EL (cell line): ENCODE data around the gene HIPK2.

Experiments
- DNase-seq: peaks from one replicate; pipeline ENCODE4 v3.0.0-alpha.2; 2016

Gene HIPK2

DNA sequence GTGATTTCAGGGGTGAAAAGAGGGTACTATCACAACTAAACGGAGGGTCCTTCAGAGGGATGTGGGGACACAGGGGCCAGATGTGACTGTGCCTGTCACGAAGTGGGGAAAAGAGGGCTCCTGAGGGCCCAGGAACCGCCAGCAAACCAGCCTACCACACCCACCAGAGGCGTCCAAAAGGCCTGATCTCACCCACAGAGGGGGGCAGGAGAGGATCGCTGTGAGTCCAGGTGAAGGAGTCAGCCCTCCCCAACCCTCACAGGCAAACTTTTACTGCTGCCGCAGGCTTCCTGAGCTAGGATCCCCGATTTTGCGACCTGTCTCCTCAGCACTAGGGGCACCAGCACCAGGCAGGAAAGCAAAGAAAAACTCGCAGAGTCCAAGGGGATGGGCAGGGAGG, 64.7 kb downstream of the HIPK2 start:
- DNase-seq = no peak

DNA sequence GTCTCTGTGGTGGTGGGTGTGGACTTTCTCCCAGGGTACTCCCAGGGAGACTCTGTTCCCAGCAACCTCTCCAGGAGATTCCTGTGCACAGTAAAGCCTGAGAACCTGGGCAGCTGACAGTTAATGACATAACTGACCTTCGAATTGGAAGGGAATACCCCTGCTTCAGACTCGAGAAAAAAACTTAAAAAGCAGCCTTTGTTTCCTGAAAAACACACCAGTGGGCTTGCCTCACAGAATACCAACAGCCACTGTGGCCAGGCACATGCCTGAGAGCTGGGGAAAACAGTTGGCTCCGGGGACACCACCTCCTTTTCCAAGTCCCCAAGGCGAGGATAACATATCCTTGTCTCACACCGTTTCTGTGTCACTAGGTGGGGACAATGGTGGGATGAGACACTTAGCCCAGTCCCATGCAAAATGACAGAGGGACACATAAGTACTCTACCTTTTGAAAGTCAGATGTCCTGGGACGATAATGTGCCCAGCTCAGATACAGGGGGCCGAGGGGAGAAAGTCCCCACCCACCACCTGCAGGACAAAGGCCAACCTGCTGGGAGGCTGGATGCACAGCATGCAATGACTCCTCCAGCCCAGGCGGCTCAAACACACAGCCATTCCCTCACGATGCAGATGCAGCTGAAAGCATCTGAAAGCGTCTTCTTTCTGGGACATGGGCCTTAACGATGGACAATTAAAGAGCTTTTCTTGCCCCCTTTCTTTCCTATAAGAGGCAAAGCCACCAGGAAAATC, 65.6 kb downstream of the HIPK2 start:
- DNase-seq = no peak

GRCh38 chr7:139710036-139710435, 67.8 kb downstream of the HIPK2 start:
- DNase-seq = no peak

- peak; percentile 86 for DNase-seq
These were observed 68.3 kb downstream of the HIPK2 start for GRCh38 chr7:139709485-139709884.

GRCh38 chr7:139708541-139708940, 69.3 kb downstream of the HIPK2 start:
- no peak for DNase-seq

- DNase-seq = no peak
These were observed 71.0 kb downstream of the HIPK2 start for GRCh38 chr7:139706837-139707236.

GRCh38 chr7:139704308-139704879, 73.4 kb downstream of the HIPK2 start:
- DNase-seq = no peak

GRCh38 chr7:139703487-139704307, 74.1 kb downstream of the HIPK2 start:
- DNase-seq = no peak

DNA sequence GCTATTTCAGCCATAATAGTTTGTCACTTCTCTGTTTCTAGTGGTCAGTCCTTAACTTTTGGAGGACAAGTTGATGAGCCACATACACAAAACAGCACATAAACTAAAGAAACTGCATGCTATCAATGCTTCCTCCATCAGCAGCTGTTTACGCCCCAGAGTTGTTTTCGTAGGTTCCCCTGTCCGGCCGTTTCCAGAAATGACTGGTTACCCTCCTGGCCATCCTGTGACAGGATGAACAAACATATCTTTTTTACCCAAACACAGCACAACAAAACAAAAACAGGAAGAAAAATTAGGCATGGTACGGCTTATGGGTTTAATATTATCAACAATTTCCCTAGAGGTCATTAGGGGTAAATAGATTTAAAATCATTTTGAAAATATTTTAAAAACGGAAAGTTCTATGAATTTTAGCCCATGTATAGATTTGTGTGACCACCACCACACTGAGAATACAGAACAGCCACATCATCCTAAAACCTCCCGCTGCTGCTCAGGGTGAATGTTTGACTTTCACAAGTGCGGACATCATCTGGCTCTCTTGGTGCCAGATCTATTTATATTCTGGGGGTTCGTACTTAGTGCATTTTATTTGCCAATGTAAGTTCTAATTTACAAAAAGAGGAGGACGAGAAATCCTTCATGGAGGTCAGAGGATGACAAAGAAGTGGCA, 74.8 kb downstream of the HIPK2 start:
- DNase-seq = no peak

- DNase-seq = no peak
These were observed 75.5 kb downstream of the HIPK2 start for GRCh38 chr7:139702313-139702731.

DNA sequence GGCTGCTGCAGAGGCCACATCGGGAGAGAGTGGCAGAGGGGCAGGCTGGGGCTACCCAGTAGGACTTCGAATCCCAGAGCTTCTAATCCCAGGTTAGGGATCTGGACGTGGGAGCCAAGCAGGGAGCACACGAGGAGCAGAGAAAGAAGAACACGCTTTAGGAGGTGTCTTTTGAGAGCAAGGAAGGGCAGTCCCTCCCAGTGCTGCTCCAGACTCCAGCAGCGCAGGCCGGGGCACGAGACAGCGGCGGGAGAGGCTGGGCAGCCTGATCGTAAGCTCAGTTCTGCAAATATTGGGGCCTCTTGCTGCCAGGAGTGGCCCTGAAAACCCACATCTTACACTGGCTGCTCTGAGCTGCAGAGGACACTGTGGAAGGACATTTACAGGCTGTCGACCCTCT, 75.9 kb downstream of the HIPK2 start:
- no peak for DNase-seq

- DNase-seq = no peak
These were observed 77.1 kb downstream of the HIPK2 start for GRCh38 chr7:139700505-139701235.

GRCh38 chr7:139699640-139700504, 77.9 kb downstream of the HIPK2 start:
- DNase-seq = no peak

DNA sequence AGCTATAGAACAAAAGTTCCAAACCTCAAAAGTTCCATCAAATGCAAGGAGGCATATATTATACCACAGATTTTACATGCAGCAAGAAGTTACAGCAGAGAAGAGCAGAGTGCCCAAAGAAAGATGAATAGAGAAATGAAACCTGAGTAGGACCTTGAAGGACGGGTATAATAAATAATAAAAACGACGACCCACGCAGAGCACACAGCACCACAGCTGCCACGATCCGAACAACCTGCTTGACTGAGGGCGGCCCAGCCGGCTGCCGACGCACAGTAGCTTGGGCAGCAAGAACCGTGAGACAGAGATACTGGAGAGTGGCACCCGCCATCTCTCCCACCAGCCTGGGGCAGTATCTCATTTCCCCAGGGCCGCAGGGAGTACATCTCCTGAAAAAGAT, 79.0 kb downstream of the HIPK2 start:
- DNase-seq = no peak

GRCh38 chr7:139698278-139698677, 79.5 kb downstream of the HIPK2 start:
- no peak for DNase-seq

- DNase-seq = no peak
These were observed 80.7 kb downstream of the HIPK2 start for GRCh38 chr7:139697056-139697455.

- no peak for DNase-seq
These were observed 81.2 kb downstream of the HIPK2 start for GRCh38 chr7:139696552-139696951.

- DNase-seq = no peak
These were observed 82.2 kb downstream of the HIPK2 start for GRCh38 chr7:139695588-139695987.

DNA sequence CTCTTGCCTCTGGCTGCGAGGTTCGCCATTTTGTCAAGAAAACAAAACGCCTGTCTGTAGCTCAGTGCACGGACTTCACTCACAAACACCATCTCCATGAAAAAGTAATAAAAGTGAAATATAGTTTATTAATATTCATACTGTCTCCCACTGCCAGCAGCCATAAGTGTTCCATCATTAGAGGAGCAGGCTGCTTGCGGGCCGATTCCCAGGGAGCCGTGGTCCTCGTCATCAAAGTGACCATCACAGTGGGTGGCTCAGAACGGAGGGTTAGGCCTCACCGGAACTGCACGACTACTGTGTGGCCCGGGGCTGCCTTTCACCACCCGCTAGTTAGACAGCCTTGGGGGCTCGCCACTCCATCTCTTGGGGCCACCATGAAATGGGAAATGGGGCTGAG, 82.7 kb downstream of the HIPK2 start:
- DNase-seq = no peak

GRCh38 chr7:139694389-139694676, 83.5 kb downstream of the HIPK2 start:
- no peak for DNase-seq

GRCh38 chr7:139693651-139694388, 84.0 kb downstream of the HIPK2 start:
- no peak for DNase-seq
